BLaER1 treated with 17β-estradiol and CSF1 and Interleukin-3, amounts not matched to agents 10 nM and 100 nM (cell line): ENCODE data around the gene FOXN4.

Experiments
- H3K27ac ChIP-seq, 11 experiments: shearing (Covaris generic); formaldehyde crosslinking; 2 replicates each; pipeline ENCODE4 v1.8.1; 2022
- H3K27me3 ChIP-seq, 11 experiments: shearing (Covaris generic); formaldehyde crosslinking; 2 replicates each; pipeline ENCODE4 v1.8.1; 2022
- H3K36me3 ChIP-seq, 11 experiments: shearing (Covaris generic); formaldehyde crosslinking; 2 replicates each; pipeline ENCODE4 v1.8.1; 2022
- H3K4me1 ChIP-seq, 10 experiments: shearing (Covaris generic); formaldehyde crosslinking; 2 replicates each; pipeline ENCODE4 v1.8.1; 2022
- H3K4me2 ChIP-seq, 11 experiments: shearing (Covaris generic); formaldehyde crosslinking; 2 replicates each; pipeline ENCODE4 v1.8.1; 2022
- H3K4me3 ChIP-seq, 10 experiments: shearing (Covaris generic); formaldehyde crosslinking; 2 replicates each; pipeline ENCODE4 v1.8.1; 2022
- H3K9ac ChIP-seq, 11 experiments: shearing (Covaris generic); formaldehyde crosslinking; 2 replicates each; pipeline ENCODE4 v1.8.1; 2022
- H3K9me3 ChIP-seq, 11 experiments: shearing (Covaris generic); formaldehyde crosslinking; replicated peaks in 1 of 11; 2 replicates each; pipeline ENCODE4 v1.8.1; 2022
- H4K20me1 ChIP-seq, 11 experiments: shearing (Covaris generic); formaldehyde crosslinking; 2 replicates each; pipeline ENCODE4 v1.8.1; 2022
- Cebpa-rat ChIP-seq, 11 experiments: shearing (Covaris generic); IDR thresholded peaks; 2 replicates each; pipeline ENCODE4 v1.8.1; 2022

Gene FOXN4

DNA sequence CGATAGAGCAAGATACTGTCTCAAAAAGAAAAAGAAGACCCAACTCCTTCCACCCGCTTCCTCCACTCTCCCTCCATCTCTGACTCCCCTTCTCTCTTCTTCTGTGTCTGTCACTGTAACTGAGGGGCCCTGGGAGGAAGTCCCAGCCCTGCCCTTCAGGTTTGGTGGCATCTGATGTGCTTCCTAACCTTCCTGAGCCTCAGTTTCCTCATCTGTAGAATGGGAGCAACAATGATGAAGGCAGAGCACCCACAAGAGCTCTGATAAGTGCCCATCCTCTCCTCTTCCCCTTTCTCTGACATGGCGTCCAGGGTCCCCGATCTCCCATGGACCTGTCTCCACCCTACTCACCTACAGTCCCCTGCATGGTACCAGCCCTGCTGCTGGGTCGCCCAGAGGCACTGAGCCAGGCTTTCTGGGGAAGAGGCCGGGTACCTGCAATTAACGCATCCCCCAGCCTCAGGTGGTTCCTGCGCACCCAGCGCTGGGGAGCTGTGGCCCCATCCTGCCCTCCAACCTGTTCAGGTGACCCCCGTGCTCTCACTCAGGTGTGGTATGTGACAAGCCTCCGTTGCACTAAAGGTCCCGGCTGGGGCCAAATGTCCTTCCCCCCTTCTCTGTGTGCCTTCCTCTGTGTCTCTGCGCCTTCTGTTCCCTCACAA is 13.2 kb downstream of the FOXN4 start:
- no peak overlapping the region for H3K4me3 ChIP-seq
- no peak overlapping the region for H3K27ac ChIP-seq
- TF ChIP-seq Cebpa-rat (IDR thresholded peaks at IDR 0.05), result no peak
- H3K27me3 ChIP-seq, result peaks cover 0 to 15% (median 0%) of the 10 kb centered on the region in 11 experiments; a peak in 4 of 22 replicates
- H3K4me2 ChIP-seq, result no peak overlapping the region
- no peaks in the 10 kb centered on the region for H3K4me1 ChIP-seq
- peaks cover 0 to 7% (median 0%) of the 10 kb centered on the region in 11 experiments; a peak in 3 of 22 replicates for H4K20me1 ChIP-seq
- H3K9ac ChIP-seq, result no peak overlapping the region
- no peaks in the 10 kb centered on the region for H3K9me3 ChIP-seq
- no peaks in the 10 kb centered on the region for H3K36me3 ChIP-seq

DNA sequence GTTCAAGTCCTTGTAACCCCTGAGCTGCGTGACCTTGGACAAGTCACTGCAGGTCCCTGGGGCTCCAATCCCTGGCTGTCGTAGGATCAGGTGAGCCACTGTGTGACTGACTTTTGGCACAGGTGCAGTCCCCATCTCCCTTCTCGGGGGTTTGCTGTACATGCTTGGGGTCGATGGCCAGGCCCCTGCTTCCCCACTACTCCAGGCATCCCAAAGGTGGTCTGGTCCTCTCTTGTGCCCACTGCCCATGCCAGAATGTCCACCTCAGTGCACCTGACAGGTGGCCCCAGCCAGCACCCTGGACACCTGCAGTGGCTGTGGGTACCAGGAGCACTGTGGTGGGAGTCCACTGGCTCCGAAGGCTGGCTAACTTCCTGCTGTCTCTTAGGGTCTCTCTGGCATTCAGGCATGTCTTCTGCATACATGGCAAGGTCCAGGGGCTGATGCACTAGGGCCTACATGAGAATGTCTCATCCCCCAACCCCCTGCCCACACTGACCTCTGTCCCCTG is 14.7 kb downstream of the FOXN4 start:
- no peak for TF ChIP-seq Cebpa-rat (IDR thresholded peaks at IDR 0.05)
- Histone ChIP-seq H3K4me2 (no peak overlapping the region), H3K27ac (no peak overlapping the region), H3K4me3 (no peak overlapping the region), H3K4me1 (no peaks in the 10 kb centered on the region), H3K9ac (no peak overlapping the region), H4K20me1 (peaks cover 0 to 7% (median 0%) of the 10 kb centered on the region in 11 experiments; a peak in 3 of 22 replicates), H3K36me3 (no peaks in the 10 kb centered on the region), H3K9me3 (no peaks in the 10 kb centered on the region), H3K27me3 (peaks cover 0 to 15% (median 0%) of the 10 kb centered on the region in 11 experiments; a peak in 4 of 22 replicates)

DNA sequence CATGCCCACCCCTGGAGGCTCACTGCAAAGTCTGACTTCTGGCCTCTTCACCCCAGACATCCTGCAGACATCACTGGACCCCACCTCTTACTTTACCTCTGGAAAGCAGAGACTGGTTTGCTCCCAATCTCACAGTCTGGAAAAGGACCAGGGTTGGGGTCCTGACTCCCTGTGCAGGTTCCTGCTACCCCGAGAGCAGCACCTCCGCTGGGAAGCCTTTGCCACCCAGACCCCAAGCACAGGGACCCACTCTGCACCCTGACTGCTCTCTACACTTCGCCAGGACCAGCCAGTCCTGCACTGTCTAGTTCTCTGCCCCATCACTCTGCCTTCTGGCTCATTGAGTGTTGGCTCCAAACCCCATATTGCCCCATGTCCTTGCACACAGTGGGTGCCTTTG is 16.0 kb downstream of the FOXN4 start:
- peaks cover 0 to 15% (median 0%) of the 10 kb centered on the region in 11 experiments; a peak in 4 of 22 replicates for H3K27me3 ChIP-seq

DNA sequence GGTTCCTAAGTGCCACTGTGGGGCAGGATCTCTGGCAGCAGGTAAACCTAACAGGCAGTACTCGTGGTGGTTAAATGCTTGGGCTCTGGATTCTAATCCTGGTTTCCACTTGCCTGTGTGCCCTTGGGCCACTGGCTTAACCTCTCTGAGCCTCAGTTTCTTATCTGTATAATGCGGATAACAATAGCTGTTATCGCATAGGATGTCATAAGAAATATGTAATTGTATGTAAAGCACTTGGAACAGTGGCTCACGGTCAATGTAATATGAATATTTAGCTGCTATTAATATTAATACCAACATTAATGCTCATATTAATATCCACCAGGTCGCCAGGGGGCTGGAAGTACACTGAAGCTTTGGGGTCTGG is 16.8 kb downstream of the FOXN4 start:
- Histone ChIP-seq H3K4me3 (no peak overlapping the region), H3K9me3 (no peaks in the 10 kb centered on the region), H4K20me1 (peaks cover 0 to 7% (median 0%) of the 10 kb centered on the region in 11 experiments; a peak in 3 of 22 replicates), H3K27ac (no peak overlapping the region), H3K4me2 (no peak overlapping the region), H3K9ac (no peak overlapping the region), H3K27me3 (peaks cover 0 to 15% (median 0%) of the 10 kb centered on the region in 11 experiments; a peak in 4 of 22 replicates), H3K4me1 (no peaks in the 10 kb centered on the region), H3K36me3 (no peaks in the 10 kb centered on the region)
- no peak for TF ChIP-seq Cebpa-rat (IDR thresholded peaks at IDR 0.05)

More for the DNA sequence above, 16.0 kb downstream of the FOXN4 start:
- H3K36me3 ChIP-seq, result no peaks in the 10 kb centered on the region
- no peak overlapping the region for H3K4me3 ChIP-seq
- no peak overlapping the region for H3K27ac ChIP-seq
- no peak overlapping the region for H3K9ac ChIP-seq
- H3K9me3 ChIP-seq, result no peaks in the 10 kb centered on the region
- no peak for TF ChIP-seq Cebpa-rat (IDR thresholded peaks at IDR 0.05)
- H3K4me2 ChIP-seq, result no peak overlapping the region
- peaks cover 0 to 7% (median 0%) of the 10 kb centered on the region in 11 experiments; a peak in 3 of 22 replicates for H4K20me1 ChIP-seq
- no peaks in the 10 kb centered on the region for H3K4me1 ChIP-seq

DNA sequence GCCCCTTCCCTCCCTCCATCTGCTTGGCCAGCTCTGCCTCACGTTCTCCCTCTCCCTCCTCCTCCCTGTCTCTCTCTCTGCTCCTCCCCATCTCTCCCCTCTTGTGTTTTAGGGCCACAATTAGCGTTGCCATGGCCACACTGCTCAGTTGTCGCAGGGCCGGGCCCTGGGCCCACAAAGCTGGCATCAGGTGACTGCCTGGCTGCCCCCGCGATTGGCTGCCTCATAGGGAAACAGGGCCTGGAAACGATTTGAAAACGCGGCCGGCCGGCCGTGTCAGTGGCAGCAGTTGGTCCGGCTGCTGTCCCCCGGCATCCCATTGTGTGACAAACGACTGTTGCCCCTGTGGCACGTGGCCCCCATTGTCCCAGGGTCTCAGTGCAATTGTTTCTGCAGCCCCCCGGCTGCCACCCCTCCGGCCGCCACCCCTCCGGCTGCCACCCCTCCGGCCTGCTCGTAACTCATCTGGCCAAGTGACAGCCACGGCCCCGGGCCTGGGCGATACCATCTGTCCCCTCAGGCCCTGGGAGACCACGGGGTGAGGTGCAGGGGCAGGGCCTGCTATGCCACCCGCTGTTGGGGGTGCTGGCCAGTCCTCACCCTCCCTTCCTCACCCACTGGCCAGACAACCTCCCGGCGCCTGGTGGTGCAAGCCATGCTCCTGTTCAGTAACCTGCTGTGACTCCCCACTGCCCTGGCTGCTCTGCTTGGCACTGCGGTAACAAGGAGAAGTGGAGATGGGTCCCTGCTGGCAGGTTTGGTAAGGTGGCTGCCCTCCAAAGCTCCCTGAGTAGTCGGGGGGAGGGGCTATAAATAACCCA is 17.4 kb downstream of the FOXN4 start:
- Histone ChIP-seq H3K4me2 (no peak overlapping the region), H3K27ac (no peak overlapping the region), H3K4me1 (no peaks in the 10 kb centered on the region), H3K27me3 (peaks cover 0 to 15% (median 0%) of the 10 kb centered on the region in 11 experiments; a peak in 4 of 22 replicates), H3K9me3 (no peaks in the 10 kb centered on the region), H3K4me3 (no peak overlapping the region), H3K36me3 (no peaks in the 10 kb centered on the region), H3K9ac (no peak overlapping the region), H4K20me1 (peaks cover 0 to 6% (median 0%) of the 10 kb centered on the region in 11 experiments; a peak in 3 of 22 replicates)
- TF ChIP-seq Cebpa-rat (IDR thresholded peaks at IDR 0.05), result no peak

DNA sequence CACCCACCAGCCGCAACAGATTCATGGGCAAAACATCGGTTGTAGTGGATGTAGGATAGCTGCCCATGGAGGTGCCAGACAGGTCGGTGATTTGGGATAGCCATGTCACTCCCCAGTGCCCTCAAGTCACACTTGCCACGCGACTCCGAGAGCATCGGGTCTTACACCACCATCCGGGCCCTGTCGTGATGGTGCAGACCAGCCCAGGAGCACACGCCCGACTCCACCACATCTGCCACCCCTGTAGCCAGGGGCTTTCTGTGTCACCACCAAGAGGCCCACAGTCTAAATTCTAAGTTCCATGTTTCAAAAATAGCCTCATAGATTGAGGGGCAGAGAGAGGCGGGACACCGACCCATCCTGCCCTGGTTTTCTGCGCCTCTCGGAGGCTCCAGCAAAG is 18.0 kb downstream of the FOXN4 start:
- Histone ChIP-seq H4K20me1 (peaks cover 0 to 3% (median 0%) of the 10 kb centered on the region in 11 experiments; a peak in 2 of 22 replicates), H3K4me1 (no peaks in the 10 kb centered on the region), H3K4me3 (no peak overlapping the region), H3K27me3 (peaks cover 0 to 10% (median 0%) of the 10 kb centered on the region in 11 experiments; a peak in 4 of 22 replicates), H3K27ac (no peak overlapping the region), H3K36me3 (no peaks in the 10 kb centered on the region), H3K4me2 (no peak overlapping the region), H3K9me3 (no peaks in the 10 kb centered on the region), H3K9ac (no peak overlapping the region)
- no peak for TF ChIP-seq Cebpa-rat (IDR thresholded peaks at IDR 0.05)

DNA sequence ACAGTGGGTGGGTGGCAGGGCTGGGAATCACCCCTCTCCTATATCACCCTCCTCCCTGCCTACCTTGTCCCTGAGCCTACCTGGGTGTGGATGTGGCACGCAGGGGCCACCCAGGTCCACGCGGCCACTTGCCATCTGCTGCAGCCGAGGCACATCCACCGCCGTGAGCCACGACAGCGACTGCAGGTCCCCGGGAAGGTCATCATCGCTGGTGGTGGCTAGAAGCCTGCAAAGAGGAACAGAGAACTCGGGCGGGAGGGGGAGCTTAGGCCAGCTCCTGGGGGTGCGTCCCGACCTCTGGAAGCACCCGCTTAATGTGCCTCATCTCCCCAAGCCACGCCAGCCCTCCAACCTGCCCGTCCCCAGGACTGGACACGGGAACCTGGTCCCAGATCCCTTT is 19.0 kb downstream of the FOXN4 start:
- Histone ChIP-seq H3K4me1 (no peaks in the 10 kb centered on the region), H3K9me3 (no peaks in the 10 kb centered on the region), H3K36me3 (no peaks in the 10 kb centered on the region), H3K4me3 (no peak overlapping the region), H4K20me1 (no peaks in the 10 kb centered on the region; a peak in 2 of 22 replicates), H3K9ac (no peak overlapping the region), H3K4me2 (no peak overlapping the region), H3K27ac (no peak overlapping the region), H3K27me3 (peaks cover 0 to 8% (median 0%) of the 10 kb centered on the region in 11 experiments; a peak in 4 of 22 replicates)
- TF ChIP-seq Cebpa-rat (IDR thresholded peaks at IDR 0.05), result no peak

DNA sequence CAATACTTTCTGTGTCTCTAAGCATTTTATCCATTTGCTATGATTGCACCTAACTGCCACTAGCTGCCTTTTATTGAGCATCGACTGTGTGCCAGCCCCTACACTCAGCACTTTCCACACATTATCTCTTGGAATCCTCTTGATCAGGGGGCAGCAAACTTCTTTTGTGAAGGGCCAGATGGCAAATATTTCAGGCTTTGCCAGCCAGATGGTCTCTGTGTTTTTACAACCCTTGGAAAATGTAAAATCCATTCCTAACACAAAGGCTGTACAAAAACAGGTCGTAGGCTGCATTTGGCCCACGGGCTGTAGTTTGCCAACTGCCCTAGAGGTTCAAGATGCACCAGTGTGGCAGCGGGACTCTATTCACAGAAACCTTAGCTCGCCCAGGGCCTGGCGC is 19.5 kb downstream of the FOXN4 start:
- Histone ChIP-seq H4K20me1 (no peaks in the 10 kb centered on the region; a peak in 2 of 22 replicates), H3K9ac (no peak overlapping the region), H3K36me3 (no peaks in the 10 kb centered on the region), H3K4me1 (no peaks in the 10 kb centered on the region), H3K4me3 (no peak overlapping the region), H3K27me3 (peaks cover 0 to 8% (median 0%) of the 10 kb centered on the region in 11 experiments; a peak in 4 of 22 replicates), H3K9me3 (no peaks in the 10 kb centered on the region), H3K4me2 (no peak overlapping the region), H3K27ac (no peak overlapping the region)
- no peak for TF ChIP-seq Cebpa-rat (IDR thresholded peaks at IDR 0.05)

DNA sequence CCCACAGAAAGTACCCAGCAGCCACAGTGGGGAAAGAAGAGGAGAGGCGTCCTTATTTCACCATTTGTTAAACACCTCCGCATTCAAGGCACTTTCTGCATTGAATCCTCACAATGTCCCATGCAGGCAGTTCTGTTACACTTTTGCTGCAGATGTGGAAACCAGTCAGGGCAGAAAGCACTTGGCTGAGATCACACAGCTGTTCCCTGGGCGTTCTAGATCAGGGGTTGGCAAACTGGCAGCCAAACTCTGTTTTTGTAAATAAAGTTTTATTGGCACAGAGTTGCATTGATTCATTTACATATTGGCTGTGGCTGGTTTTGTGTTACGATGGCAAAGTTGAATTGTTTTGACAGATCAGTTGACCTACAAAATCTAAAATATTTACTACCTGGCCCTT is 20.1 kb downstream of the FOXN4 start:
- H3K4me2 ChIP-seq, result no peak overlapping the region
- no peak overlapping the region for H3K27ac ChIP-seq
- no peaks in the 10 kb centered on the region; a peak in 1 of 22 replicates for H4K20me1 ChIP-seq
- H3K36me3 ChIP-seq, result no peaks in the 10 kb centered on the region
- no peaks in the 10 kb centered on the region for H3K9me3 ChIP-seq
- TF ChIP-seq Cebpa-rat (IDR thresholded peaks at IDR 0.05), result no peak
- no peaks in the 10 kb centered on the region for H3K4me1 ChIP-seq
- peaks cover 0 to 8% (median 0%) of the 10 kb centered on the region in 11 experiments; a peak in 4 of 22 replicates for H3K27me3 ChIP-seq
- no peak overlapping the region for H3K4me3 ChIP-seq
- H3K9ac ChIP-seq, result no peak overlapping the region
